ENCODE measurements around the gene TMEM225B.
"Not testable (repeated sequence)": the region's sequence is repeated elsewhere in the genome, so short reads cannot be mapped to it uniquely, and the experiment has no call there.

The TMEM225B gene

DNA sequence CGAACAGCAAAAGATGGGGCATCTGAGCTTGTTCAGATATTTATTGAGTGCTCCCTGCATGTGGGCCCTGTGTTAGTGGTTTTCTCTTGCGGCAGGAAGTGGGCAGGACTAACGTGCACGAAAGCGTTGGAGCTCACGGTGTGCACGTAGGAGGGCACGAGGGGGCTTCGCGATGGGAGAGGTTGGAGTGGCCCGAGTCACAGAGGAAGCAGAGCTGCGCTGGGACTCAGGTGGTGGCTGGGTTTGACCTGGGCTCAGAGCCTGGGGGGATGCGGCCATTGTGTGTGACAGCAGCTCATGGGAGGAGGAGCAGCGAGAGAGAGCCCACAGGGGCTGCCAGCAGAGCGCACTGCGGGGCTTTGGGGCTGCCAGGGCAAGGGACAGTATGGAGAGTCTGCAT is 26.4 kb downstream of the TMEM225B start:
- DNase-seq = no peak

GRCh38 chr7:99625321-99625720 is 27.3 kb downstream of the TMEM225B start:
- DNase-seq = no peak

- DNase-seq = no peak
Observed at GRCh38 chr7:99625961-99626360, 27.9 kb downstream of the TMEM225B start.

DNA sequence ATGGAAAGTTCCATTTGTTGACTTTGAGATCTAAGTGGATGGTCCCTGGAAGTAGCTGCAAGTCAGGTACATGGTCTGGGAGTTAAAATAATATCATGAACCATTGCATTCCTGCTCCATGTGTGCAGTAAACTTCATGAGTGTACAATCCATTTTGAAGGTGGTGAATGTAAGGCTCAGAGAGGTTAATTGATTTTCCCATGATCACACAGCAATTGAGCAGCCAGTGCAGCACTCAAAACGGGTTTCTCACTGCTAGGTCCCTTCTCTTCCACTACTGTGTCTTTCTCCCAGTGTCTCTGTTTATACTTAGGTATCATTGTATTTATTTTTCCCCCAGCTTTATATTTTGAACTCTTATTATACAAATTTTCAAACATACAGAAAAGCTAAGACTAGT is 28.6 kb downstream of the TMEM225B start:
- no peak for DNase-seq

- no peak for DNase-seq
Observed at GRCh38 chr7:99627513-99627912, 29.4 kb downstream of the TMEM225B start.

DNA sequence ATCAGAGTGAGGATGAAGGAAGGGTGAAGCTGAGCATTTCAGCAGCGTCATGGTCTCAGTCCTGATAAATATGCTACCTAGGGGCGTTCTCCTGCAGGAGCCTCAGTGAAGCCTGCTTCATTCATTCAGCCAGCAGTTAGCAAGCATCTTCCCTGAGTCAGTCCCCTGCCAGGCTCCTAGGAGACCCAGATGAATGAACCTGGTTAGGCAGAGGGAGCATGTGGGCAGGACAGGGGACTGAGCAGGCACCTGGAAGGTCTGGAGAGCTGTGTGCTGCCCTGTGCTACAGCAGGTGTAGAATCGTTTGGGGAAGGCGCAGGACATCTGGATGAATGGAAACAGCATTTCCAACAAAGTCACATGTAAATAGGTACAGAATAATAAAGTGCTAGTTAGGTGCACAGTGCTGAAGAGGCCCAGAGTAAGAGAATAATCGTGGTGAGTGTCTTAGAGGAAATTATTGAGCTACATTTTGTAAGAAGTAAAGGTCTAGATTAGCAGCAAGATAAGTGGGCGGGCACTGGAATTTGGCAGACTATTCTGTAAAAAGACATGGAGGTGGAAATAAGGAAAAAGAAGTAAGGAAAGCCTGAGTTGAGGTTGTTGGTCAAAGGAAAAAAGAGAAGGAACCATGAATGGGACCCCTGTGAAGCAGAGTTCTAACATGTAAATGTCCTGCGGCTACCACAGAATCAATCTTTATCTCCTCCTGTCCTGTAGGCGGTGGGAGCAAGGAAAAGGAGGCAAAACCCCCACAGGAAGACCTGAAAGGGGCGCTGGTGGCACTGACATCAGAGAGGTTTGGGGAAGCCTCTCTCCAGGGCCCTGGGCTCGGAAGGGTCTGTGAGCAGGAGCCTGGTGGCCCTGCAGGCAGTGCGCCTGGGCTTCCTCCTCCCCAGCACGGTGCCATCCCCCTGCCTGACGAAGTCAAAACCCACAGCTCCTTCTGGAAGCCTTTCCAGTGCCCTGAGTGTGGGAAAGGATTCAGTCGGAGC is 30.7 kb downstream of the TMEM225B start:
- no peak for DNase-seq

- no peak for DNase-seq
Observed at GRCh38 chr7:99629643-99630042, 31.6 kb downstream of the TMEM225B start.

- peak; percentile 3 for DNase-seq
Observed at GRCh38 chr7:99631295-99632109, 33.4 kb downstream of the TMEM225B start.

DNA sequence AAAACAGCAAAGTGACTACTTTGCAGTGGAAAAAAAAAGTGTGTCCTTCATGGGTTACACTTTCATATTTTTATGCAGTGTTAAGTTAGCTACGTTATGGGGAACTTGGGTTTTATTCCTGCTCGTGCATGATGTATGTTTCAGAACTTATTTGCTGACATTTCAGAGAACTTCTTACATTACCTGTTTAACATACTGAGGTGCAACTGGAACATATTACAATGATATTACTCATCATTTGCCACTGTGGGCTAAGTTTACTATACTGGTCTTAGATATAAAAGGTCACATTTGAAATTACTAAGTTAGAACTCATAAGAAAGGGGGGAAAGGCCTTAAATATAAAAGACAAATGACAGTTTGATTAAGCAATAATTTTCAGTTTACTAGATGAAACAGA is 39.3 kb downstream of the TMEM225B start:
- DNase-seq = not testable (repeated sequence)

DNA sequence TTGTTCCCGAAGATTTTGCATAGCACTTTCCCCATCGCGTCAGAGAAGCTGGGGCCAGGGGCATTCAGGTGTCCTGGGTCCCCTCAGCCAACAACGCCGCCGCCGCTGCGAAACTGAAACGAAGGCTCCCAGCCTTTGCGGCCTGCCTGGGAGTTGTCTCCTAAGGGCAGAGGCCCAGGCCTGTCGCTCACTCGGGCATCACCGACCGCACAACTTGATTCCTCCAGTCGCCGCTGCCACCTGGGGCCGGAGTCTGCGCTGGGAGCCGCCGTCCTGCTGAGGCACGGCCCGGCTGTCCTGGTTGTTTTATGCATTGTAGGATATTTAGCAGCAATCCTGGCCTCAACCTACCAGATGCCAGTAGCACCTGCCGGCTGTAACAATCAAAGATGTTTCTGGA is 40.7 kb downstream of the TMEM225B start:
- no peak for DNase-seq

- no peak for DNase-seq
Observed at GRCh38 chr7:99639267-99639666, 41.2 kb downstream of the TMEM225B start.

DNA sequence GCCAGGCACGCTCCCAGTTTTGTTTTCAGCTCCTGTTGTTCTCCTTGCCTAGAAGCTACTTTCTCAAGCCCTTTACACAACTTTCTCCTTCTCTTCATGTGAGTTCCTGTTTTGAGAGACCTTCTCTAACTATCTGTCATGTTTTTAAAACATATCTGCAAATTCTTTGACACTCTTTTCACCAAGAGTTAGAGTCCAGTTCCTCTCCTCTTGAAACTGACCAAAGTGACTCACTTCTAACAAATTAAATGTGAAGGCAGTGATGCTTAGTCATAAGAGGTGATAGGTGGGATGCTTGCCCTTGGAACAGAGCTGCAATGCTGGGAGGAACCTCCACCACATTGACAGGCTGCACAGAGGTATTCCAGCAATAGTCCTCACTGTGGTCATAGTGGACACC is 44.0 kb downstream of the TMEM225B start:
- DNase-seq = no peak

DNA sequence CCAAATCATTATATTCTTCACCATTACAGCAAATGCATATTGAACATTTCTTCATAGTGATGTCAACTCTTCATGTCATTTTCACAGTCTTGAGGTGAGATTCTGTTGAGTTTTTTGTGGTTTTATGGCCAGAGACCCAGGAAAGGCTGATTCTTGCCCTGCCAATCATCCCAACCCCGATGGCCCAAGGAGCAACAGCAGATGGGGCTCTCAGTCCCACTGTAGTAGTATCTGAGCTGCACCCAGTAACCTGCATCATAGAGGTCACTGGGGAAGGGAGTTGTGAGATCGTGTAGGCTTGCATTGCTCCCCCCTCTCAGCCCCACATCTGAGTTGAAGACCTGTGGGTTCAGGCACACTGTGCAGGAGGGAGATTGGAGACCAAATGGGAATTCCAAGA is 45.4 kb downstream of the TMEM225B start:
- DNase-seq = no peak

GRCh38 chr7:99644431-99644830 is 46.4 kb downstream of the TMEM225B start:
- DNase-seq = no peak

GRCh38 chr7:99645590-99645989 is 47.5 kb downstream of the TMEM225B start:
- DNase-seq = no peak

- DNase-seq = no peak
Observed at GRCh38 chr7:99648843-99649242, 50.8 kb downstream of the TMEM225B start.

DNA sequence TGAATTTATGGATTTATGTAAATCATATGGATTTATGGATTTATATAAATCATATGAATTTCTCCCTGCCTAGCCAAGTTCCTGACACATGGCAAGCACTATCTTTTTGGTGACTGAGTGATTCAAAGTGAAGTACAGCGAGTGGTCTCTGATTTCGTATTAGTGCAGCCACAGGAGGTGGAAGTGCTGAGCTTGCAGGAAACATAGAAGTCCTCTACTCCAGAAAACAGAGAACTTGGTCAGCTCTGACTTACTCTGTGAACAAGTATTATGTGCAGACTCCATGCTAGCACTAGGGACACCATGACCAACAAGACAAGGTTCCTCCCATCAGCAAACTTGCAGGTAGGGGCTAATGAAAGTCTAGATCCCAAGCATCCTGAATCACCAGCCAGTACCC is 53.2 kb downstream of the TMEM225B start:
- no peak for DNase-seq

DNA sequence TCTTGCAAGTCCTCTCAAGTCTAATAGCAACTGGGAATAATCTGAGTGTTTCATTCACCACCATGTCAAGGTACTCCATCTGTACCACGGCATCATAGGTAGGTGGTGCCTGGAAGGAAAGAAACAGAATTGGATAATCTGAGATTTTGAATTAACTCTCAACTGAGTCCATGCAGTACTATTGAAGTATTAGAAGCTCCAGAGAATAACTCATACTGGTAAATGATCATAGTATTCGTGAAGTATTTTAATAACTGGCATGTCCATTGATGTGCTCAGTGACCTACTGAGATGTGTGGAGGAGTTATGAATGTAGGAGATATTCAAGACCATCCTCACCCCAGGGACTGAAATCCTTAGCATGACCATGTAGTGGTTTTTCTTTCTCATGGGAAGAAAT is 54.6 kb downstream of the TMEM225B start:
- no peak for DNase-seq

DNA sequence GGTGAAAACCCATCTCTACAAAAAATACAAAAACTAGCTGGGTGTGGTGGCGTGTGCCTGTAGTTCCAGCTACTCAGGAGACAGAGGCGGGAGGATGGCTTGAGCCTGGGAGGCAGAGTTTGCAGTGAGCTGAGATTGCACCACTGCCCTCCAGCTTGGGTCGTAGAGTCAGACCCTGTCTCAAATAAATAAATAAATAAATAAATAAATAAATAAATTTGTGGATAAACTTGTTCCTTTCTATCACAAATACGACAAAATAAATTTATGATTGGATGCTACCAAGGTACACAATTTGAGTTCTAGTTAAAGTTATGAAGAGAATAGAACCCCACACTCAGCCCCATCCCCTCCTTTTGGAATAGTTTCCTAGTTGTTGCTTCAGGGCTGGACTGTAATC is 55.2 kb downstream of the TMEM225B start:
- DNase-seq = not testable (repeated sequence)

DNA sequence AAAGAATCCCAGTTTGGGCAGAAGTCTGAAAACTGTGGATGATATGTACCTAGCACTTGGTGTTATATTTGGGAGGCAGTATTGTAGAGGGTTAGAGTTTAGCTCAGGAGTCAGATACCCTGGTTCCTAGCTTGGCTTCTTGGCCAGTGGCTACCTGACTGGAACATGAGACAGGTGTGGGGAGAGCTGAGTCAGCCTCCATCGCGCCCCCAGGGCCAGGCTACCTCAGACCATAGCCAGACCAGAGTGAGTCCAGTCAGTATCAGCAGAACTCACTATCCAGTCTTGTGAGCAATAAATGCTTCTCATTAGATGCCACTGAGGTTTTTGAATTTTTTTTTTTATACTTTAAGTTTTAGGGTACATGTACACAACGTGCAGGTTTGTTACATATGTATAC is 55.7 kb downstream of the TMEM225B start:
- no peak for DNase-seq

DNA sequence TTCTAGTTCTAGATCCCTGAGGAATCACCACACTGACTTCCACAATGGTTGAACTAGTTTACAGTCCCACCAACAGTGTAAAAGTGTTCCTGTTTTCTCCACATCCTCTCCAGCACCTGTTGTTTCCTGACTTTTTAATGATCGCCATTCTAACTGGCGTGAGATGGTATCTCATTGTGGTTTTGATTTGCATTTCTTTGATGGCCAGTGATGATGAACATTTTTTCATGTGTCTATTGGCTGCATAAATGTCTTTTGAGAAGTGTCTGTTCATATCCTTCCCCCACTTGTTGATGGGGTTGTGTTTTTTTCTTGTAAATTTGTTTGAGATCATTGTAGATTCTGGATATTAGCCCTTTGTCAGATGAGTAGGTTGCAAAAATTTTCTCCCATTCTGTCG is 56.6 kb downstream of the TMEM225B start:
- DNase-seq = not testable (repeated sequence)

DNA sequence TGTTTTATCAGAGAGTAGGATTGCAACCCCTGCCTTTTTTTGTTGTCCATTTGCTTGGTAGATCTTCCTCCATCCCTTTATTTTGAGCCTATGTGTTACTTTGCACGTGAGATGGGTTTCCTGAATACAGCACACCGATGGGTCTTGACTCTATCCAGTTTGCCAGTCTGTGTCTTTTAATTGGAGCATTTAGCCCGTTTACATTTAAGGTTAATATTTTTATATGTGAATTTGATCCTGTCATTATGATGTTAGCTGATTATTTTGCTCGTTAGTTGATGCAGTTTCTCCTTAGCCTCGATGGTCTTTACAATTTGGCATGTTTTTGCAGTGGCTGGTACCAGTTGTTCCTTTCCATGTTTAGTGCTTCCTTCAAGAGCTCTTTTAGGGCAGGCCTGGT is 59.8 kb downstream of the TMEM225B start:
- not testable (repeated sequence) for DNase-seq

Measured in retina (tissue), 1 donor.